ENCODE measurements around the gene FLVCR2. TPM values are rescaled to one million over a fixed set of nuclear protein-coding genes. Genes with fewer than 3 reads are reported as not detected.
A peak's percentile ranks its signal among the peaks of the same experiment; 100 is the strongest.

The FLVCR2 gene
- total RNA-seq, 1 donor from 2014 or later, result 20.9 TPM

DNA sequence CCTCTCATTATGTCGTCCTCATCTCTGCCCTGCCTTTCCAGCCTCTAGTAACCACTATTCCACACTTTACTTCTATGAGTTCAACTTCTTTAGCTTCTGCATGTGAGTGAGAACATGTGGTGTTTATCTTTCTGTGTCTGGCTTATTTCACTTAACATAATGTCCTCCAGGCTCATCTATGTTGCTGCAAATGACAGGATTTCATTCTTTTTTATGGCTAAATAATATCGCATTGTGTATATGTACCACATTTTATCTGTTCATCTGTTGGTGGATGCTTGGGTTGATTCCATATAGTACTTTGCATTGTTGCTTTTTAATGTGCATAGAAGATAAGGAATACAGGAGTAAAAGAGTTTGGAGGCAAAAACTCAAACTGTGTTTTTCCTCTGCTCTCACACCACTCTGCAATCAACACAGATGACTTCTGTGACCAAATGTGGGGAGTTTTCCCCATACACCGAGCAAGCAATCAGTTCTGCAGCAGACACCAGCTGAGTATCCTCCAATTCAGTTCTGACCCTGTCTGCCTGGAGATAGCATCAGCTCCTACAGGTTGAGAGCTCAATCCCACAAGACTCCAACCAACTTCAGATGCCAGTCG lies 24.6 kb upstream of the FLVCR2 start:
- ATAC-seq (no peak), DNase-seq (ENCODE audit: low spot score) (no peak)

DNA sequence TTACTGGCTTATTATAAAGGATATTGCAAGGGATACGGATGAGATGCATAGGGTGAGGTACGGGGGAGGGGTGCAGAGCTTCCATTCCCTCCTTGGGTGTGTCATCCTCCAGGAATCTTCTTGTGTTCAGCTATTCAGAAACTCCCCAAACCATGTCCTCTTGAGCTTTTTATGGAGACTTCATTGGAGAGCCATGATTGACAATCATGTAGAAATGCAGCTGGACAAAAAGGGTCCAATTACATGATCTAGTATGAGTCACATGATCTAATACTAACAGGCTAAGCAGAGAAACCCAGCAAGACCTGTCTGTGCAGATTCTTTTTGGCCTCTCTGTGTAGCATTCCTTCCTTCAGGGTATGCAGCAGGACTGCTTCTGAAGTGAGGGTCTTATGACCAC lies 23.9 kb upstream of the FLVCR2 start:
- ATAC-seq, result no peak

DNA sequence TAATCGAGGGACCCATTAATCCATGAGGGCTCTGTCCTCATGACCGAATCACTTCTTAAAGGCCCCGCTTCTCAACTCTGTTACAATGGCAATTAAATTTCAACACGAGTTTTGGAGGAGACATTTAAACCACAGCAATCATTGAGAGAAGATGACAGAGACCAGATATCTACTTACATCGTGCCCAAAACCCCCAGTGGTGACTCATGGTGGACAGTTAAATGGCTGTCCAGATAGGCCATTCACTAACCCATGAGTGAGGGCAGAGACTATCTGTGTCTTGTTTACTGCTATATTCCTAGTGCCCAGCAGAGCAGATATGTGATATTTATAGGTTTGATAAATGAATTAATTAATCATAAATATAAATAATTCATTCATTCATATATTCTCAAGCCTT lies 20.0 kb upstream of the FLVCR2 start:
- no peak for DNase-seq (ENCODE audit: low spot score)
- ATAC-seq, result no peak

More for the DNA sequence above, 23.9 kb upstream of the FLVCR2 start:
- DNase-seq (ENCODE audit: low spot score), result no peak

DNA sequence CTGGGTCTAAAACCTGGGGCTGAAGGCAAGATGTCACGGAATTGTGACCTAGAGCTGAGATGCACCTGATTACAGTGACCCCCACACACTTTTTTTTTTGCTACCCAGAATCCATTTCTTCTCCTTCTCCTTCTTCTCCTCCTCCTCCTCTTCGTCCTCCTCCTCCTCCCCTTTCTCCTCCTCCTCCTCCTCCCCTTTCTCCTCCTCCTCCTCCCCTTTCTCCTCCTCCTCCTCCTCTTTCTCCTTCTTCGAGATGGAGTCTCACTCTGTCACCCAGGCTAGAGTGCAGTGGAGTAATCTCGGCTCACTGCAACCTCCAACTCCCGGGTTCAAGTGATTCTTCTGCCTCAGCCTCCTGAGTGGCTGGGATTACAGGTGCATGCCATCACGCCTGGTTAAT lies 19.4 kb upstream of the FLVCR2 start:
- ATAC-seq (no peak), DNase-seq (ENCODE audit: low spot score) (no peak)

DNA sequence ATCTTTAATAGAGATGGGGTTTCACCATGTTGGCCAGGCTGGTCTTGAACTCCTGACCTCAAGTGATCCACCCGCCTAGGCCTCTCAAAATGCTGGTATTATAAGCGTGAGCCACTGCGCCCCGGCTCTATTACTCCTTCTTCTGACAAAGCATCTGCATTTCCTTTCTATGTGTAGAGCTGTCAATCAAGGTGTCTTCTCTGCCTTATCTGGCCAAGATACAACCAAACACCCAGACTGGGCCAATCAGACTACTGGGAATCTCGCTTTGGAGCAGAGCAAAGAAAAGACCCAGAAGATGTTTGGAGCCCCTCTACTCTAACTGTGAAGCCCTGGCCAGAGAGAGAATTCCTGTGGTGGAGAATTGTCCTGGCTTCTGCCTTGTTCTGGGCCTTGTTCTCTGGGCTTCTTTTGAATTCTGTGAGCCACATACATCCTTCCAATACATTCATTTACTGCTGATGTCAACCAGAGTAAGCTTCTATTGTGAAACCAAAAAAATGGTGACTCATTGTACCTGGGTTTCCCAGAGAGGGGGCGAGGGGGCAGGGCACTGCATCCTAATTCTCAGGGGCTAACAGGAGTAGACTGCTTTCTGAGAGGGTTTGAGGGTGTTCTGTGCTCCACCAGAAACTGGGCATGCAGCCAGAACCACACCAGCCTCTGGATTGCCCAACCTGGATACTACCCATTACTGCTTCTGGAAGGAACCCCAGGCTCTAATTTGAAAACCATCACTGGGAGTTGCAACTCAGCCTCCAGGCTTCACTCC lies 18.8 kb upstream of the FLVCR2 start:
- no peak for DNase-seq (ENCODE audit: low spot score)

DNA sequence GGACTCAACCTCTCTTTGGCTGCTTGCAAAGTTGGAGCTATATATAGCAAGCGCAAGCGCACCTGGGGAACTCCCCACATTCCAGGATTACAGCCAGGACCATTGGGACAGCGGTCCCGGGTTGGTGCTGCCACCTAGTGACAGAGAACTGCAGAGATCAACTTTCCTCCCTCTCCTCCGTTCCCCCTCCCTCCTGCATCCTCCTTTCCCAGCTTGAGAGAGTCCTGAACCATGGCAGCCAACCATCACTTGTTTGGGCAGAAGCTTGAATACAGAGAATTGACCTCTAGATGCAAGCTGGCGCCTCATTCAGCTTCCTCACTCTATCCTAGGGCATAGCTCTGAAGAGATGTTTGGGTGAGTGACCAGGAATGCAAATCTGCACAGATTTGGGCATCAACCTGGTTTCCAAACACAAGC lies 17.4 kb upstream of the FLVCR2 start:
- ATAC-seq, result peak; percentile 99
- DNase-seq (ENCODE audit: low spot score), result peak; percentile 81

More for the DNA sequence above, 18.8 kb upstream of the FLVCR2 start:
- no peak for ATAC-seq

DNA sequence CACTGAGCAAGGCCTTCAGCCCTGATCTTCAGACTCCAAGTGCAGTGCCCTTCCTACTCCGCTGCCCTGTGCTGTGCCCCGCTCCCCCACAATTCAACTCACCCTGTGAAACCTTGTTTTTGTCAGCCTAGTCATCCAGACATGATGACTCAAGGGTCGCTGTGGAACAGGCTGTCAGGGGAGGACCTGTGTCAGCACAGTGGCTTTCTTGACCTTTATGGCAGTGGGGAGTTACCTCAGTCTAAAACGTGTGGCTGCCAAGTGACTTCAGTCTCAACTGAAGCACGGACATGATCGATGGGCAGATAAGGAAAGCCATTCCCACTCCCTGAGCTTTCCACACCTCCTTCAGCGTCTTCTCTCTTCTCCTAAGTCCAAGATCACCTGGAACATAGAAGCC lies 16.3 kb upstream of the FLVCR2 start:
- no peak for DNase-seq (ENCODE audit: low spot score)
- ATAC-seq, result no peak

DNA sequence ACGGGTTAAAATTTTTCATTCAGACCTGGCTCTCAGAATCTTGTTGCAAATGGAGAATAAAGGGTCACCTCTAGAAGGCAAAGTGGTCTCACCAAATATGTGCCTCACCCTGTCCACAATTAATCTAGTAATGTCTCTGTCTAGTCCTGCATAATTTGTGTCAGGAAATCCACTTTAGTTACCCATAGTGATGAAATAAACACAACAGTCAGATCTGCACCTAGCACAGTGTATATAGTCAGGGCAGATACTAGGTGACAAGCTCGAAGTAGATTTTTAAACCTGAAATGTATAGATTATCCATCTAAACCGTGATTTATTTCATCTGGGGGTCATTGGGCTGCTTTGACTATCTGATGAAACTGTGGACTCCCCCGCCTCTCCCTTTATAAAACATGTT lies 15.9 kb upstream of the FLVCR2 start:
- no peak for ATAC-seq
- DNase-seq (ENCODE audit: low spot score), result no peak

DNA sequence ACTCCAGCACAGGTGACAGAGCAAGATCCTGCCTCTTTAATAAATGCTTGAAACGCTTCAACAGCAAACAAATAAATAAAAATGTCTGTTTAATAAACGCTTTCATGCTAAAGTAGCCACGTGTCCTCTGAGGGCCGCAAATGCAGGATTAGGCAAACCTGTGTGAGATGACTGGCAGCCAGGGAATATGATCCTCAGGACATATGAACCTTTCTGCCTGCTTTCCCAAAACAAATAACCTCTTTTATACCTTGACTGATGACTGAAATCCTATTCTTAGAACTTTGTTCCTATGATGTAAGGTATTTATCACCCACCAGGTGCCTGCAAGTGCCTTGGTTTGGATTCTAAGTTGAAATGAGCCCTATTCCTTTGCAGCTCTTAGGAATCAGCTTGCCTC lies 14.5 kb upstream of the FLVCR2 start:
- ATAC-seq (no peak), DNase-seq (ENCODE audit: low spot score) (no peak)

DNA sequence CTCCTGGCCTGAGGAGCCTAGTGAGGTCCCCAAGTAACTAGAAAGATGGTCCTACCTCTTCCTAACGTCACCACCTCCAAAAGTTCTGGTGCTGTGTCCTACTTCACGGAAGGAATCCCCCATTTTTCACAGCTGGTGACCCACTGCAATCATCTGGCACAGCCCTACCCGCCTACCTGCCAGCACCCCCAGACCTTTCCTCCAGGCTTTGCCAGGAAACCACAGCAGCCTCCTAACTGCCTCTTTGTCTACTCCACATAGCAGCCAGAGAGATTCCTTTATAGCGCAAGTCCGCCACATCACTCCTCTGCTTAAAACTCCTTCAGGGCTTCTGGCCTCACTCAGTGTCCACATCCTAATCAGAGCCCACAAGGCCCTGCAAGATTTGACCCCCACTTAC lies 13.4 kb upstream of the FLVCR2 start:
- DNase-seq (ENCODE audit: low spot score) (no peak), ATAC-seq (no peak)

DNA sequence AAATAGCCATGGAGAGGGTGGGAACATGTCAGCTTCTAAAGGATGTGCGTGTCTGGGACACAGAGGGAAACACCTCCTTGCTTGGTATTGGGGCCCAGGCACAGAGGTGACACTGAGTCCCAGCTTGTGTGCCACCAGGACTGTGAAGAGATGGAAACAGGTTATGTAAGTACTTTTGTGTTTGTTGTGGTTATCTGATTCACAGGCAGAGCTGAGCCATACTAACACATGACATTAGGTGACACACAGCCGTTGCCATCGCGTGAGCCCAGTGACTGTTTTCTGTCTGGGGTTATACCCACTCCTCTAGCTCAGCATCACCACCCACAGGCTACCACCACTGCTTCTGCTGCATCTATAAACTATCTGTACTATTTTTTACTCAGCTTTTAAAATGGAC lies 12.1 kb upstream of the FLVCR2 start:
- DNase-seq (ENCODE audit: low spot score) (no peak), ATAC-seq (no peak)

DNA sequence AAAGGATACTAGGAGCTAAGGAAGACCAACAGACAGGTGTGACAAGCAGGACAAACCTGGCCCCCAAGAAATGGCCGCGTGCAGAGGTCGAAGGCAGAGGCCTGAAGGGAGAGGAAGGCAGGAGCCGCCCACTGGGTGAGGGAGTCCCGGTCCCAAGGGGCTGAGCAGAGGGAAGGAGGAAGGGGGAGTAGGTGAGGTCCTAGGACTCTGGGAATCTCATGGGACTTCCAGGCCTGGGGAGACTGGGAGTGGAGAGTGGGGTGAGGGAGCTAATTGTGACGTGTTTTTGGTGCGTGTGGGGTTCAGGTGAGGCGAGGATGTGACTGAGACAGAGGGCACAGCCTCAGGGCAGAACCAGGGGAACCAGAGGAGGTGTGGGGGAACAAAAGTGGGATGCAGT lies 11.7 kb upstream of the FLVCR2 start:
- DNase-seq (ENCODE audit: low spot score) (no peak), ATAC-seq (no peak)

DNA sequence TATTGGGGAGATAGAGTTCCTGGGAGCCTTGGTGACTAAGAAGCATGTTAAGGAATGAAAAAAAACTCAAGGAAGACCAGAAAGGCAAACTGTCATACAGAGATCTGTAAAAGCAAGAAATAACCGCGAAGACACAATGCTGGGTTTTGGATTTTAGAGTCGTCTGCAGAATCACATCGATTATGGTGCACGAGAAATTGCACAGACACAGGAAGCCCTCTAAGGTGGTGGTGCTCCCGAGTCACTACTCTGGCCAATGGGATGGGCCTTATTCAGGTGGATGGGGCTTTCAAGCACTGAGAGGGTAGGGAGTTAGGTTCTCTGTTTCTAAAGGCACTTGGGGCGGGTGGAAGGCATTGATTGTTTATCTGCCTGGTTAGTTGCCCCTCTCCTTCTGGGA lies 10.3 kb upstream of the FLVCR2 start:
- DNase-seq (ENCODE audit: low spot score) (no peak), ATAC-seq (no peak)

DNA sequence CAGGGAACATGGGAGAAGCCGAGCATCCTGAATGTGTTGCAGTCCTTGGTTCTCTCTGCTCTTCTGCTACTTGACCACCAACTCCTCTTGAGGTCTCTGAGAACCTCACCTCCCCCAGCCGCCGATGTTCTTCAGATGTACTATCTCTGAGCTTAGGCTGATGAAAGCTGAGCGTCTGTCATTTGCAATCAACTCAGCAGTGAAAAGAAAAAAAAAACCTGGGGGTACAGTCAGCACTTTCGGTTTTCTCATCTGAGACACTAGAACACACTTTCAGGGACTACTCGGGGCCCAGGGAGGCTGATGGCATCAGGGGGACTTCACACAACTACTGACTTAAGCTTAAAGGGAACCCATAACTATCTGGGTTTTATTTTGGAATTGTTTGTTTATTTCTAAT lies 9.6 kb upstream of the FLVCR2 start:
- DNase-seq (ENCODE audit: low spot score) (no peak), ATAC-seq (no peak)

DNA sequence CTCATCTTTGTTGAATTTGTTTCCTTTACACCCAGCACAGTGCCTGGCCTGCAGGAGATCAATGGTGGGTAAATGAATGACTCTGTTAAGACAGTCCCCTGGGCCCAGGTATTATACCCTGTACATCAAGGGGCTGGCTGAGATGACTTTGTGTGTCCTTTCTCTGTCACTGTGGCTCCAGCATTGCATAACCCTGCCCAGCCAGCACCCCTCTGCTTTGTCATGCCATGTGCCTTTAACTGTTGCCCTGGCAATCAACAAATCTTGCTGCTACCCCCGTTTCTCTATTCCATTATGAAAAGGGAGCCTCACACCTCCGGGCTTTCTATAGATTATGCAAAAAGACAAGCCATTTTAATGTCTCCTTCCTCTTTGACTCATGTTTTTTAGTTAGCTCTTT lies 7.6 kb upstream of the FLVCR2 start:
- ATAC-seq, result no peak

DNA sequence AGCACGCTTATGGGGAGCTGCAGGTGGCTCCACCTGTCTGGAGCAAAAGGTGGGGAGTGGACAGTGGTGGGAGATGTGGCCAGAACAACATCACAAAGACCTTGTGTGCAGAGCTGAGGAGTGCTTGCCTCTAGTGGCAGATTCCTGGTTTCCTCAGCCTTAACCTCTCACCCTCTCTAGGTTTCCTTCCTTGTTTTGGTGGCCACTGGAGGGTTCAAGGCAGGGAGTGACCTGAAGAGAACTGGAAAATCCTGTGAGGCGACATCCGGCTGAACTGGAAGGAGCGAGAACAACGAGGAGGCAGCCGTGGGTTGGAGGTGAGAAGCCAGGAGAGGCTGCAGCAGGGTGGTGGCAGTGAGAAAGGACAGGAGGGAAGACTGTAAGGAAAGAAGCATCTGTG lies 6.3 kb upstream of the FLVCR2 start:
- no peak for ATAC-seq
- DNase-seq (ENCODE audit: low spot score), result no peak

More for the DNA sequence above, 7.6 kb upstream of the FLVCR2 start:
- DNase-seq (ENCODE audit: low spot score), result no peak

DNA sequence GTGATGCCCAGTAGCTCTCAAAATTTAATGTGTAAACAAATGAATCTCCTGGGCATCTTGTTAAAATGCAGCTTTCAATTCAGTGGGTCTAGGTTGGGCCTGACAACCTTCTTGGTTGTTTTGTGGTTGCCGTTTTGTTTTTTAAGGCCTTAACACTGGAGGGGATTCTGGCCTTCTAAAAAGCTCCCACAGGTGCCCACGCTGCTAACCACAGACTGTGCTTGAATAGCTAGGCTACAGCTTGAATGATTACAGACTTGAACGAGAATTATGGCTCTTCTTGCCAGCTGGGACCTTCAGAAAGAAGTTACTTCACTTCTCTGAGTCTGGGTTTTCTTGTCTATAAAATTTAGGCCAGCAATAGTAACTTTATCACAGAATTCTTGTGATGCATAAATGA lies 1.3 kb upstream of the FLVCR2 start:
- ATAC-seq (no peak), DNase-seq (ENCODE audit: low spot score) (no peak)

DNA sequence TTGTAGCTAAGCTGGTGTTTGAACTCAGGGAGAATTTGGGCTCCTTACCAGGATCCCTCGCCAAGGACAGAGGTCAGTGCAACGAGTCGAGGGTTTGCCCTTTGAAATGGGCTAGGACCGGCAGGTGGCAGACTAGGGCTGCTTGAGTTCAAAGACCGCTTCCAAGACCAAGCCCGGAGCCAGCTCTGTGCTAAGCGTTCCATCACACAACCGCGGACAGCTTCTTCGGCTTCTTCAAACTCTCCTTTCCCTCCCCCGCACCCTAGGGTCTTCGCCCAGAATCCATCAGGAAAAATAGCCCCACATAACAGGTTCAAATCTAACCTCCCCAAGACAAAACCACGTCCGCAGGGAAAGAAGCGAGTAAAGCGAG lies 705 bp upstream of the FLVCR2 start:
- DNase-seq (ENCODE audit: low spot score) (peak; percentile 93), ATAC-seq (peak; percentile 83)

DNA sequence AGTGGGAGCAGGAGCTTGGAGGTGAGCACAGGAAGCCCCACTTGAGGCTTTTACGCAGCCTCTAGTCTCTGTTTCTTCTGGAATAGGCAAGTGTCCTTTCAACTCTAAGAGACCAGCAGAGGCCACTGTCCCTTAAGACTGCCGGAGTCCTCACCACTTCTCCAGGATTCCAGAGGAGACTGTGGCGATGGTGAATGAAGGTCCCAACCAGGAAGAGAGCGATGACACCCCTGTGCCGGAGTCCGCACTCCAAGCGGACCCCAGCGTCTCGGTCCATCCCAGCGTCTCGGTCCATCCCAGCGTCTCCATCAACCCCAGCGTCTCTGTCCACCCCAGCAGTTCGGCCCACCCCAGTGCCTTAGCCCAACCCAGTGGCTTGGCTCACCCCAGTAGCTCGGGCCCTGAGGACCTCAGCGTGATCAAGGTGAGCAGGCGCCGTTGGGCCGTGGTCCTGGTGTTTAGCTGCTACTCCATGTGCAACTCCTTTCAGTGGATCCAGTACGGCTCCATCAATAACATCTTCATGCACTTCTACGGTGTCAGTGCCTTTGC lies 442 bp downstream of the FLVCR2 start:
- peak; percentile 34 for ATAC-seq

DNA sequence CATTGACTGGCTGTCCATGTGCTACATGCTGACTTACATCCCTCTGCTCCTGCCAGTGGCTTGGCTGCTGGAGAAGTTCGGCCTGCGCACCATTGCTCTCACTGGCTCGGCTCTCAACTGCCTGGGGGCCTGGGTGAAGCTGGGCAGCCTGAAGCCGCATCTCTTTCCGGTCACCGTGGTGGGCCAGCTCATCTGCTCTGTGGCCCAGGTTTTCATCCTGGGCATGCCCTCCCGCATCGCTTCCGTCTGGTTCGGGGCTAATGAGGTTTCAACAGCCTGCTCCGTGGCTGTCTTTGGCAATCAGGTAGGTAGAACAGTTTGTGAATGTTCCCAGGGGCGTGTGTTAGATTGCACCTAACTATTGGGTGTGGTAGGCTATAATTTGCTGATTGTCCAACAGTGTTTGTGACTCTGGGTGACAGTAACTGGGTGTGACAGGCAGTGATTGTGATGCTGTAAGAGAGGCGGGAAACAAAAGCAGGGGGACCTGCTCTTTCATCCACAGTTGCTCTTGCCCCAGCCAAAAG lies 981 bp downstream of the FLVCR2 start:
- ATAC-seq (peak; percentile 40), DNase-seq (ENCODE audit: low spot score) (peak; percentile 50)

More for the DNA sequence above, 442 bp downstream of the FLVCR2 start:
- DNase-seq (ENCODE audit: low spot score), result peak; percentile 50

DNA sequence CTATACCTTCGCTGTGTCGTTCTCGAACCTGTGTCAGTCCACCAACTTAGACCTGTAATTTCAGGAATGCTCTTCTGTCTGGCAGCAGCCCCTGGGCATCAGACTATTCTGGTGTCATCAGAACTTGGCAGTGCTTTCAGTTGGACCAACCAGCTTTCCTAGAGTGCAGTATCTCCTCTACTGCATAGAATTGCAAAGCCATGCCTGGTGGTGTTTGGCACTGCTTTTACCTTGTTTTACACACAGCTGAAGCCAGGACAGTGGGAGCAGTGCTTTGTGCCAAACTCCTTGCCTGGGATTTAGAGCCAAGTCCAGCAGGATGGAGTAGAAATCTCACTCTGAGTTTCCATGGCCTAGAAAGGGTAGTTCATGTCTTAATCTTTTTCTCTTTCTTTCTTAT lies 1.5 kb downstream of the FLVCR2 start:
- peak; percentile 53 for ATAC-seq
- DNase-seq (ENCODE audit: low spot score), result peak; percentile 77

DNA sequence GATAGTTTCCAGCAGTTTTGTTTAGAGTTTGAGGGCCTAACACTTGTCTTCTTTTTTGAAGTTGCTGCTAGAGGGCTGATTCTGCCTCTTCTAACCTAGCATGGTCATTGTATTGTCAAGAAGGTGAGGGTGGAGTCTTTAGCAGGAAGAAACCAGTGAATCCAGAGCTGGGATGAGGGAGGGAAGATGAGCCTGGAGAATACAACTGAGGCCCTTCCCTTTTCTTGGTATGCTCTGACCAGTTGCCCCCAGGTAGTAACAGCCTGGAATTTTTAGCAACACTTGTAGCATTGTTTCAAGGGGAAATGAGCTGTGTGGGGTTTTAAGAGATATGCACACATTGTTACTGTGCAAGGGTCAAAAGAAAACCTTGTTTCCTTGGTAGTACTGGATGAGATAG lies 9.0 kb downstream of the FLVCR2 start:
- ATAC-seq, result no peak
- no peak for DNase-seq (ENCODE audit: low spot score)

Measured in left lobe of liver (tissue), 2 donors.